GM12875 (cell line): ENCODE measurements around the gene MRPL32.
"Not testable (repeated sequence)": the region's sequence is repeated elsewhere in the genome, so short reads cannot be mapped to it uniquely, and the experiment has no call there.

Experiments used
- H3K4me3 ChIP-seq: one replicate; pipeline ENCODE4 v1.5.1; 2011; ENCODE audit warnings: low read depth, low read length, control low read depth
- TF ChIP-seq, protein P1 (sequence below): IDR thresholded peaks from 2 replicates; pipeline ENCODE4 v1.5.1; 2011; ENCODE audit warnings: low read depth, mild to moderate bottlenecking, control low read depth, inconsistent platforms, low read length, moderate library complexity, borderline replicate concordance; ENCODE audit not compliant: insufficient read depth

The MRPL32 gene

DNA sequence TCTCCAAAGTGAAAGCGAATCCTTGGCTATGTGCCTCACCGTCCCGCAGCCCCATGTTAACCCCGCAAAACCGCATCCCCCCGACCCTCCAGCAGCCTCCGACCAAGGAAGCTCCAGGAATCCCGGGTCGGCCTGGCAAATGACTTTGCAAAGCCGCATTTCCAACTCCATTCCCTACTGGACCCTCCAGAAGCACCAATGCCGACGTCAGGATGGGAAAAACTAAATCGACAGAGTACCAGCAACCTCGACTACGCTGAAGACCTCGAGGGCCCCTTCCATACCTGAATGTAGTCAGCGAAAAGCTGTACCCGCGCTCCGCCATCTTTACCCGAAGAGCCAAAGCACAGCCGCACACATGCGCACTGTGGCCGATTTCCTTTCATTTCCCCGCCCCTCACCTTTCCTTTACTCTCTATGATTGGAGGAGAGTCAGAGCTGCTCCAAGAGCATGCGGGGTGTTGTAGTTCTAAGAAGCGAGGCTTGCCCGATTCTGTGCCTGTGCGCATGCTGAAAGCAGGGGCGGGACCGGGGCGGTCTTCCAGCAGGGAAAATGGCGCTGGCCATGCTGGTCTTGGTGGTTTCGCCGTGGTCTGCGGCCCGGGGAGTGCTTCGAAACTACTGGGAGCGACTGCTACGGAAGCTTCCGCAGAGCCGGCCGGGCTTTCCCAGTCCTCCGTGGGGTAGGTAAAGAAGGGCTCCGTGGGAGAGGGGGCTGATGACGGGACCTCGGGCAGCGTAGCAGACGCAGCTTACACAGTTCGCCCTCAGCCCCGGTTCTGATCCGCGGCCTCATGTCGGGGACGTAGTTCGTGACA is at the start of gene MRPL32, which contains the start of gene PSMA2:
Gene MRPL32 (plus strand): TSS at position 543 of the 818 bp plus-strand sequence. CDS start 11 bp downstream, at position 554.
Gene PSMA2 (minus strand): TSS at position 341 of the 818 bp plus-strand sequence. CDS start 16 bp downstream, at position 325.
- H3K4me3 ChIP-seq, result peak within 1 kb of the TSS; percentile 78
- TF ChIP-seq, protein P1, sequence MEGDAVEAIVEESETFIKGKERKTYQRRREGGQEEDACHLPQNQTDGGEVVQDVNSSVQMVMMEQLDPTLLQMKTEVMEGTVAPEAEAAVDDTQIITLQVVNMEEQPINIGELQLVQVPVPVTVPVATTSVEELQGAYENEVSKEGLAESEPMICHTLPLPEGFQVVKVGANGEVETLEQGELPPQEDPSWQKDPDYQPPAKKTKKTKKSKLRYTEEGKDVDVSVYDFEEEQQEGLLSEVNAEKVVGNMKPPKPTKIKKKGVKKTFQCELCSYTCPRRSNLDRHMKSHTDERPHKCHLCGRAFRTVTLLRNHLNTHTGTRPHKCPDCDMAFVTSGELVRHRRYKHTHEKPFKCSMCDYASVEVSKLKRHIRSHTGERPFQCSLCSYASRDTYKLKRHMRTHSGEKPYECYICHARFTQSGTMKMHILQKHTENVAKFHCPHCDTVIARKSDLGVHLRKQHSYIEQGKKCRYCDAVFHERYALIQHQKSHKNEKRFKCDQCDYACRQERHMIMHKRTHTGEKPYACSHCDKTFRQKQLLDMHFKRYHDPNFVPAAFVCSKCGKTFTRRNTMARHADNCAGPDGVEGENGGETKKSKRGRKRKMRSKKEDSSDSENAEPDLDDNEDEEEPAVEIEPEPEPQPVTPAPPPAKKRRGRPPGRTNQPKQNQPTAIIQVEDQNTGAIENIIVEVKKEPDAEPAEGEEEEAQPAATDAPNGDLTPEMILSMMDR, result no peak

GRCh38 chr7:42883950-42884349 is 48.2 kb upstream of the MRPL32 start:
- TF ChIP-seq, protein P1, result no peak
- H3K4me3 ChIP-seq, result no peak overlapping the region

GRCh38 chr7:42885183-42885582 is 47.0 kb upstream of the MRPL32 start:
- H3K4me3 ChIP-seq, result not testable (repeated sequence)

DNA sequence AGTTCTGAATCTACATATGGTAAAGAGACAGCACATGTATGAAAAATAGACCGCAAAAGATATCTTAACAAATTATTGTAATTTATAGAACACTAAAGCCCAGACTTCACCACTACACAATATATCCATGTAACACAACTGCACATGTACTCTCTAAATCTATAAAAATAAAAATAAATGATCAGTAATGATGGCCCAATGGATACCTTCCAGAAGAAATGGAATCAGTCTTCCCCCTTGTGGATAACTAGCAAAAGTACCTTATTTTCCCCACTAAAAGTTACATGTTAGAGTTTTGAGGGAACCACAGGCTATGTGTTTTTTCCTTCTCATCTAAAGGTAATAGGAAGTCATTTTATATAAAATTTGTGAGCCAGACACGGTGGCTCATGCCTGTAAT is 46.0 kb upstream of the MRPL32 start:
- TF ChIP-seq, protein P1, result no peak
- no peak overlapping the region for H3K4me3 ChIP-seq

GRCh38 chr7:42886893-42887505 is 45.2 kb upstream of the MRPL32 start:
- TF ChIP-seq, protein P1, result no peak
- no peak overlapping the region for H3K4me3 ChIP-seq

DNA sequence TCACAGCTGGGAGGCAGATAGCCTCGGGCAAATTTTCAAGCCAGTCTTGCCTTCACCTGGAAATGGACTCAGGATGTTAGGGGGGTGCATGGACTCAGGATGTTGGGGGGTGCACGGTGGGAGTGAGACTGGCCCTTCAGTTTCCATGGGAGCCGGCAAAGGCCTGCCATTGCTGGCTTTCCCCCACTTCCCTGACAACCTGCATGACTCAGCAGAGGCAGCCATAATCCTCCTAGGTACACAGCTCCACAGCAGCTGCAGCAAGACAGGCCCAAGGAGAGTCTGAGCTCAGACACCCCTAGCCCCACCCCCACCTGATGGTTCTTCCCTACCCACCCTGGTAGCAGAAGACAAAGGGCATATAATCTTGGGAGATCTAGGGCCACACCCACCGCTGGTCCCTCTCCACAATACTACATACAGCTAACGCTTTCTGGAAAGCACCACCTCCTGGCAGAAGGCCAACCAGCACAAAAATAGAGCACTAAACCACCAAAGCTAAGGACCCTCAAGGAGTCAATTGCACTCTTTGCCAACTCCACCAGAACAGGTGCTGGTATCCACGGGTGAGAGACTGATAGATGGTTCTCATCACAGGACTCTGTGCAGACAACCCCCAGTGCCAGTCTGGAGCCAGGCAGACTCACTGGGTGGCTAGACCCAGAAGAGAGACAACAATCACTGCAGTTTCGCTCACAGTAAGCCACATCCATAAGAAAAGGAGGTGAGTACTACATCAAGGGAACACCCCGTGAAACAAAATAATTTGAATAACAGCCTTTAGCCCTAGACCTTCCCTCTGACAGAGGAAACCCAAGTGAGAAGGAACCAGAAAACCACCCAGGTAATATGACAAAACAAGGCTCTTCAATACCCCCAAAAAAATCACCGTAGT is 38.6 kb upstream of the MRPL32 start:
- H3K4me3 ChIP-seq, result no peak overlapping the region

More for the DNA sequence above, 38.6 kb upstream of the MRPL32 start:
- TF ChIP-seq, protein P1, result no peak
